ENCODE results near the gene CLCA2.

The CLCA2 gene

DNA sequence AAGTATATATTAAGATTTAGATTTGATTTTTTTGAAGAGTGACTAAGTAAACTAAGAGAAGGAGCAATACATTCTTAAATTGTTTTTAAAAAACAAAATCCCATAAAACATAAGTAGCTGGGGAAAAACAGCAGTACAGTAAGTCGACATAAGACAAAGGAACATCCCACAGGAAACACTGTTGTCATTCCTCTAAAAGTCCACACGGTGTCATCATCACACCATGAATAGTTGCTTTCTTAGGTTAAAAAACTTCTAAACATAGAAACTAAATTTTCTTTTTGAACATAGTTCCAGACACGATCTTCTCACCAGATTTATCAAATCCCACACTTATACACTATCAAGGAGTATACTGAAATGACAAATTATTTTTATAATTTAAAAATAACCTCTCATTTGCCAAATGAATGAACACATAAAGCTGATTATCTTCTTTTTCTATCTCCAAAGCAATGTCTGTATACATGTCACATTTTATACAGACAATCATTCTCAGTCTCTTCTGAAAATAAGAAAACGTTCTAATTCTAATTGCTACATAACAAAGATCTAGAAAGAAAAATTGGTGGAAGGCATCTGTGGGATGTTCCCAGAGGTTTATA lies 43.6 kb upstream of the CLCA2 start:
- no peak overlapping the region for H3K4me2 ChIP-seq (ENCODE audit: low read length)

DNA sequence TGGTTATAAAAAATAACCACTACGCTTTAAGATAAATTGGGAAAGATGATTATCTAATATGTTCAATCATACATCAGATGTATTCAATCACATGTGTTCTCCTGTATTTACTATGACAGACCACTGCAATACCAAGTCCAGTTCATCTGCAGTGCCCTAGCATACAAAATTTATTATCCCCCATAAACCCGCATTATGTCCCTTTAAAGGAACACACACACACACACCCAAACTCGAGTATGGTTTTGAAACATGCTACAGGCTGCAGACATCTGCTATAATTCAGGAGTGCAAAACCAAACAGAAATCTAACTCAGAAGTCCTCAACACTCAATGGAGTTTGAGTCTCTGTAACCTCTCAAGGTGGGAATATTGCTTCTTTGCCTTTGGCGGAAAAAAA lies 42.7 kb upstream of the CLCA2 start:
- H4K20me1 ChIP-seq (ENCODE audit: insufficient read depth, low read length) = no peaks in the 10 kb centered on the region
- no peak overlapping the region for H3K4me3 ChIP-seq (ENCODE audit: low read length)
- TF ChIP-seq EZH2phosphoT487 (IDR thresholded peaks at IDR 0.05; ENCODE audit: low read depth) (no peak), CTCF (IDR thresholded peaks at IDR 0.05; ENCODE audit: low read depth, low read length) (no peak)
- H3K36me3 ChIP-seq (replicated peaks; ENCODE audit: low read depth, low read length) = peaks cover 2% of the 10 kb centered on the region
- no peak overlapping the region for H3K27ac ChIP-seq (ENCODE audit: low read length)
- no peak overlapping the region for H3K4me2 ChIP-seq (ENCODE audit: low read length)
- no peaks in the 10 kb centered on the region for H3K79me2 ChIP-seq (ENCODE audit: low read length)
- 0 out of 2 replicates have a peak, but pooled peaks cover 2% of the 10 kb centered on the region for H3K4me1 ChIP-seq (ENCODE audit: low read length)
- H3K27me3 ChIP-seq (ENCODE audit: low read depth, low read length) = no peaks in the 10 kb centered on the region
- H3K9me3 ChIP-seq (ENCODE audit: insufficient read depth, low read length) = no peaks in the 10 kb centered on the region
- no peak overlapping the region for H2AFZ ChIP-seq (ENCODE audit: low read depth, low read length)
- no peak overlapping the region for H3K9ac ChIP-seq (ENCODE audit: low read length)

More for the DNA sequence above, 43.6 kb upstream of the CLCA2 start:
- TF ChIP-seq EZH2phosphoT487 (IDR thresholded peaks at IDR 0.05; ENCODE audit: low read depth) (no peak), CTCF (IDR thresholded peaks at IDR 0.05; ENCODE audit: low read depth, low read length) (peak; percentile 66)
- H3K4me3 ChIP-seq (ENCODE audit: low read length) = no peak overlapping the region
- H2AFZ ChIP-seq (ENCODE audit: low read depth, low read length) = no peak overlapping the region
- H4K20me1 ChIP-seq (ENCODE audit: insufficient read depth, low read length) = no peaks in the 10 kb centered on the region
- H3K27me3 ChIP-seq (ENCODE audit: low read depth, low read length) = no peaks in the 10 kb centered on the region
- H3K27ac ChIP-seq (ENCODE audit: low read length) = no peak overlapping the region
- peaks cover 3% of the 10 kb centered on the region for H3K36me3 ChIP-seq (replicated peaks; ENCODE audit: low read depth, low read length)
- H3K9me3 ChIP-seq (ENCODE audit: insufficient read depth, low read length) = no peaks in the 10 kb centered on the region
- H3K79me2 ChIP-seq (ENCODE audit: low read length) = no peaks in the 10 kb centered on the region
- 0 out of 2 replicates have a peak, but pooled peaks cover 2% of the 10 kb centered on the region for H3K4me1 ChIP-seq (ENCODE audit: low read length)
- H3K9ac ChIP-seq (ENCODE audit: low read length) = no peak overlapping the region

DNA sequence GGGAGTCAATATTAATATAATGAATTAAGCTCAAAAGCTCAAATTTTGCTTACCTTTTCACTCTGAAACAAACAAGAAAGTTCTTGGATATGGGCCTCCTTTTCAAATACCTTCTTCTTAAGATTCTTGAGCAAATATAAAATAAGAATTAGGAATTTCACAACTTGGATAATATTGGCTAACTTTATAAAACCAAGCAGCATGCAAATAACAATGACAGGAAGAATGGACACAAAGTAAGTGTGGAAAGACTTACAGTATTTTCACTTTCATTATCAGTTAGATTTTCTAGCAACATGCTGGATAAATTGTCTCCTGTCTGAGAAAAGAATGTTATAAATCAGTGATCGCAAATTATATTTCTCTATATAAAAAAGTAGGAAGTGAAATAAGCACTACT lies 41.1 kb upstream of the CLCA2 start:
- Histone ChIP-seq H3K4me2 (ENCODE audit: low read length) (no peak overlapping the region), H3K27me3 (ENCODE audit: low read depth, low read length) (no peaks in the 10 kb centered on the region), H2AFZ (ENCODE audit: low read depth, low read length) (no peak overlapping the region), H3K36me3 (replicated peaks; ENCODE audit: low read depth, low read length) (no peaks in the 10 kb centered on the region), H3K9me3 (ENCODE audit: insufficient read depth, low read length) (no peaks in the 10 kb centered on the region), H3K4me3 (ENCODE audit: low read length) (no peak overlapping the region), H3K4me1 (ENCODE audit: low read length) (0 out of 2 replicates have a peak, but pooled peaks cover 2% of the 10 kb centered on the region), H3K27ac (ENCODE audit: low read length) (no peak overlapping the region), H3K9ac (ENCODE audit: low read length) (no peak overlapping the region), H4K20me1 (ENCODE audit: insufficient read depth, low read length) (no peaks in the 10 kb centered on the region), H3K79me2 (ENCODE audit: low read length) (no peaks in the 10 kb centered on the region)
- TF ChIP-seq EZH2phosphoT487 (IDR thresholded peaks at IDR 0.05; ENCODE audit: low read depth) = no peak
- no peak for TF ChIP-seq CTCF (IDR thresholded peaks at IDR 0.05; ENCODE audit: low read depth, low read length)

- Histone ChIP-seq H2AFZ (ENCODE audit: low read depth, low read length) (no peak overlapping the region), H3K4me1 (ENCODE audit: low read length) (no peaks in the 10 kb centered on the region), H3K27ac (ENCODE audit: low read length) (no peak overlapping the region), H3K36me3 (replicated peaks; ENCODE audit: low read depth, low read length) (no peaks in the 10 kb centered on the region), H3K9ac (ENCODE audit: low read length) (no peak overlapping the region), H3K9me3 (ENCODE audit: insufficient read depth, low read length) (no peaks in the 10 kb centered on the region), H3K4me2 (ENCODE audit: low read length) (no peak overlapping the region), H3K79me2 (ENCODE audit: low read length) (no peaks in the 10 kb centered on the region), H4K20me1 (ENCODE audit: insufficient read depth, low read length) (no peaks in the 10 kb centered on the region), H3K4me3 (ENCODE audit: low read length) (no peak overlapping the region), H3K27me3 (ENCODE audit: low read depth, low read length) (no peaks in the 10 kb centered on the region)
- TF ChIP-seq CTCF (IDR thresholded peaks at IDR 0.05; ENCODE audit: low read depth, low read length) = no peak
- no peak for TF ChIP-seq EZH2phosphoT487 (IDR thresholded peaks at IDR 0.05; ENCODE audit: low read depth)
Measured at GRCh38 chr1:86387916-86388627, 35.9 kb upstream of the CLCA2 start.
